NCI-H2227 (cell line): ENCODE results near the gene WDR53.
"Not testable (repeated sequence)": the region's sequence is repeated elsewhere in the genome, so short reads cannot be mapped to it uniquely, and the experiment has no call there.

Experiments
- DNase-seq: peaks from one replicate; lab custom pipeline; 2025; ENCODE audit not compliant: unreplicated experiment; lab: John Stamatoyannopoulos, UW

WDR53 gene

DNA sequence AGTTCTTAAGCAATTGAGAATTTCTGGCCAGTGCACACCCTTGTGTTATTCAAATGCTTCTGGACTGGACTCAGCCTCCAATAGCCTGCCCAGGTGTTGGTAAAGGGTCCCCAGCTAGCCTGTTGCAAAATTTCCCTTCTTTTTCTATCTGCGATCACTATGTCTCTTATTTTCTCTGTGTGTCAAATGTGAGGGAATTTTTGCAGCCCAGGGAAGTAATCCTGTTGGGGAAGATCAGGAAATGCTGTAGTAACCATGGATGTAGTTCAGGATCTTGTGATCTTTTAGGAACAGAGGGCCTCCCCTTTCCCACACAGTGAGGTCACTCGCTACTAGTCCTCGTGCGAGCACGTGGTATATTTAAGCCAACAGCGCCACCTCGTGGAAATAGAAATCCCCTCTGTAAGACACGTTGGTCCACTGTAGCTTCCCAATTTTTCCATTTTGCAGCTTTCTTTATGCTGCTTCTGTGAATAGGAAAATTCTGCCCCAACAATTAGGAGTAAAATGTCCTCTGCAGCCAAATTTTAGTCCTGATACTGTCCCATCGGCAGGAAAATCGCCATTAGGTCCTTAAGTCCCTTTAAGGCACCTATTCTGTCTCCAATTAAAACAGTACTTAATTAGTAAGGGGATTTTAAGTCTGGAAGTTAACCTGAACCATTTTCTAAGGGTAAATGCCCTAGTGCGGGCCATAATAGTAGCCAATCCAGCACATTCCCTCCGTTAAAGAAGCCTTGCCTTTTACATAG lies 49.2 kb downstream of the WDR53 start:
- DNase-seq: peak; percentile 58

GRCh38 chr3:196517919-196518318 lies 50.4 kb downstream of the WDR53 start:
- no peak for DNase-seq

GRCh38 chr3:196517162-196517800 lies 51.1 kb downstream of the WDR53 start:
- DNase-seq: no peak

DNA sequence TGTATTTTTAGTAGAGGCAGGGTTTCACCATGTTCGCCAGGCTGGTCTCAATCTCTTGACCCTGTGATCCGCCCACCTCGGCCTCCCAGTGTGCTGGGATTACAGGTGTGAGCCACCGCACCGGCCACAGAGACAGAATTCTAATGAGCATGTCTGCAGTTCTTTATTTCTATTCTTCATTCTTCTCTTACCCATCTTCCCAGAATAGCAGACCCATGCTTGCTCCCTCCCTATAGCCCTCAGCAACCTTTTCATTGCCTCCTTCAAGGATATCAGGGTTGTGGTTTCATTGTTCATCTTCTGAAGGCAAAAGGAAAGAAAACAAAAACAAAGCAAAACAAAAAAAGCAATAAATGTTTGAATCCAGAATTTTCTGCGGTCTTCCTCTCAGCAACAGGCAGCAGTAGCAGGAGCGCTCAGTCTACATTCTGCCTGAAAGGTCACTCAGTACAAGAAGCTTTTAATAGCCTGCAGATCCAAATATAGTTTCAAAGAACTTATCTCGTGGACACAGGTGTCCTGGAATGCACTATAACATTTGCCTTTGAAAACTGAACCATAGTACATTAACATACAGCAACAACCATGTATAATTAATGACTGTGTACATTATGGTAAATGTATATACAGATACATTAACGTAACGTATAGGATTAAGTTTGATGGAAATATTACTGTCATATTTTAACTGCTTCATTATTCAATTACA lies 53.3 kb downstream of the WDR53 start, which contains the start of gene SMCO1:
SMCO1 (minus strand) TSS at position 434 of the 709 bp plus-strand sequence; CDS start at position 297, 137 bp downstream.
- no peak for DNase-seq

- DNase-seq: no peak
Measured at GRCh38 chr3:196514350-196514716, 54.0 kb downstream of the WDR53 start.

DNA sequence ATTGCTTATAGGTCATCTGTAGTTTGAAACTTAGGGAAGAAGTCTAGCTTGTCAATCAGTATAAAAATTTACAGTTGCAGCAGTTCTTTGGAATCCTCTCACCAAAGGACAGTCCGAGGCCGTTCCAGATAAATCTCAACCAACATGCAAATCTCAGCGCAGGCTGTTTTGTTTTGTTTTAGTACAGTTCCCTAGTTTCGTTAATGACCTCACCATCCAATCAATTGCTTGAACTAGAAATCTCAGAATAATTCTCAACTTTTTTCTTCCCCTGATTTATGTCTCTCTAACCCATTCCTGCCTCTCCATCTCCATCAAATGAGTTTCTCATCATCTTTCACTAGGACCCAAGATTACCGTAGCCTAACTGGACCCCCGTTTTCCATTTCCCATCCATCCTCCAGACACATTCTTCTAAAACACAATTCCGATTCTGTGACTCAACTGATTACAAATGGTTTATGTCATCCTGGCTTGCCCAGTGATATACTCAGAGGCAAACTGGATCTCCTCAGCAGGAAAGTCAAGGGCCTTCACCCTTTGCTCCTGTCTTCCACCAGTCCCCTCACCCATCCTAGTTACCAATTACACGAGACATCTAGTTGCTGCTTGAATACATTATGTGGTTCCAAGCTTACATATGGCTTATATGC lies 54.5 kb downstream of the WDR53 start:
- no peak for DNase-seq

GRCh38 chr3:196511646-196512425 lies 56.5 kb downstream of the WDR53 start:
- not testable (repeated sequence) for DNase-seq

DNA sequence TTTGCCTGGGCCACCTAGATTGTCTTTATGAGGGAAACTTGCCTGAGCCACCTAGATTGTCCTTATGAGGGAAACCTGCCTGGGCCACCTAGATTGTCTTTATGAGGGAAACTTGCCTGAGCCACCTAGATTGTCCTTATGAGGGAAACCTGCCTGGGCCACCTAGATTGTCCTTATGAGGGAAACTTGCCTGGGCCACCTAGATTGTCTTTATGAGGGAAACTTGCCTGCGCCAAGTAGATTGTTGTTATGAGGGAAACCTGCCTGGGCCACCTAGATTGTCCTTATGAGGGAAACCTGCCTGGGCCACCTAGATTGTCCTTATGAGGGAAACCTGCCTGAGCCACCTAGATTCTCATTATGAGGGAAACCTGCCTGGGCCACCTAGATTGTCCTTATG lies 57.2 kb downstream of the WDR53 start:
- DNase-seq: not testable (repeated sequence)

- DNase-seq: no peak
Measured at GRCh38 chr3:196506687-196507086, 61.7 kb downstream of the WDR53 start.

GRCh38 chr3:196504556-196504955 lies 63.8 kb downstream of the WDR53 start:
- DNase-seq: no peak
